MM.1S (cell line): Measurements from ENCODE around the gene COL8A2.

Experiments
- EZH2 ChIP-seq: fragments of 300-600 bp; sonication (generic); optimal IDR thresholded peaks from 2 replicates; pipeline ENCODE3; 2017; ENCODE audit warnings: low read depth, mild to moderate bottlenecking, antibody characterized with exemption, low read length, mixed read lengths
- EZH2phosphoT487 ChIP-seq: fragments of 300-600 bp; sonication (generic); IDR thresholded peaks from 2 replicates; pipeline ENCODE4 v1.6.1; 2018; ENCODE audit warnings: antibody characterized with exemption, low read length
- TF ChIP-seq, protein P1 (sequence below): fragments of 300-600 bp; sonication (generic); IDR thresholded peaks from 2 replicates; pipeline ENCODE4 v1.5.1; 2016; ENCODE audit warnings: antibody characterized with exemption, low read length, mixed read lengths

GRCh38 chr1:36161641-36162531 is 36.9 kb upstream of the COL8A2 start:
- TF ChIP-seq, protein P1, sequence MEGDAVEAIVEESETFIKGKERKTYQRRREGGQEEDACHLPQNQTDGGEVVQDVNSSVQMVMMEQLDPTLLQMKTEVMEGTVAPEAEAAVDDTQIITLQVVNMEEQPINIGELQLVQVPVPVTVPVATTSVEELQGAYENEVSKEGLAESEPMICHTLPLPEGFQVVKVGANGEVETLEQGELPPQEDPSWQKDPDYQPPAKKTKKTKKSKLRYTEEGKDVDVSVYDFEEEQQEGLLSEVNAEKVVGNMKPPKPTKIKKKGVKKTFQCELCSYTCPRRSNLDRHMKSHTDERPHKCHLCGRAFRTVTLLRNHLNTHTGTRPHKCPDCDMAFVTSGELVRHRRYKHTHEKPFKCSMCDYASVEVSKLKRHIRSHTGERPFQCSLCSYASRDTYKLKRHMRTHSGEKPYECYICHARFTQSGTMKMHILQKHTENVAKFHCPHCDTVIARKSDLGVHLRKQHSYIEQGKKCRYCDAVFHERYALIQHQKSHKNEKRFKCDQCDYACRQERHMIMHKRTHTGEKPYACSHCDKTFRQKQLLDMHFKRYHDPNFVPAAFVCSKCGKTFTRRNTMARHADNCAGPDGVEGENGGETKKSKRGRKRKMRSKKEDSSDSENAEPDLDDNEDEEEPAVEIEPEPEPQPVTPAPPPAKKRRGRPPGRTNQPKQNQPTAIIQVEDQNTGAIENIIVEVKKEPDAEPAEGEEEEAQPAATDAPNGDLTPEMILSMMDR: no peak
- no peak for TF ChIP-seq EZH2phosphoT487
- TF ChIP-seq EZH2: no peak
